ENCODE measurements around the gene TNRC6A.

DNA sequence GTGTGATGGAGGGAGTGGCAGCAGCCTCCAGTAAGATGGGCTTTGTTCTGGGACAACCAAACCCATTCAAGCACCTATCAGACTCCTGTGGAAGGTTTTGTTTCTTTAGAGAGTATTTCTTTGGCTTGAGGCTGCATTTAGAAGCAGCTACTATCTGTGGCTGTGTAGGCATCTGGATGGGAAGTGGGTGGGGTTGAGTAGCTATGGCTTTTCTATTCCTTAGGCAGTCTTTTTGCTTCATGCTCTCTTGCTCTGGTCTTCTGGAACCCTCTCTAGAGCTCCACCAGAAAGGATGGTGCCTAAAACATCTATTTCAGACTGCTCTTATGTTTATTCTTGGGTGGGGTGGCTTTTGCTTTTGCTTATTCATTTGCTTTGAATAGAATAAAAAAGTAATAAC is 19.9 kb downstream of the TNRC6A start:
- TF ChIP-seq, protein P1, sequence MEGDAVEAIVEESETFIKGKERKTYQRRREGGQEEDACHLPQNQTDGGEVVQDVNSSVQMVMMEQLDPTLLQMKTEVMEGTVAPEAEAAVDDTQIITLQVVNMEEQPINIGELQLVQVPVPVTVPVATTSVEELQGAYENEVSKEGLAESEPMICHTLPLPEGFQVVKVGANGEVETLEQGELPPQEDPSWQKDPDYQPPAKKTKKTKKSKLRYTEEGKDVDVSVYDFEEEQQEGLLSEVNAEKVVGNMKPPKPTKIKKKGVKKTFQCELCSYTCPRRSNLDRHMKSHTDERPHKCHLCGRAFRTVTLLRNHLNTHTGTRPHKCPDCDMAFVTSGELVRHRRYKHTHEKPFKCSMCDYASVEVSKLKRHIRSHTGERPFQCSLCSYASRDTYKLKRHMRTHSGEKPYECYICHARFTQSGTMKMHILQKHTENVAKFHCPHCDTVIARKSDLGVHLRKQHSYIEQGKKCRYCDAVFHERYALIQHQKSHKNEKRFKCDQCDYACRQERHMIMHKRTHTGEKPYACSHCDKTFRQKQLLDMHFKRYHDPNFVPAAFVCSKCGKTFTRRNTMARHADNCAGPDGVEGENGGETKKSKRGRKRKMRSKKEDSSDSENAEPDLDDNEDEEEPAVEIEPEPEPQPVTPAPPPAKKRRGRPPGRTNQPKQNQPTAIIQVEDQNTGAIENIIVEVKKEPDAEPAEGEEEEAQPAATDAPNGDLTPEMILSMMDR (conservative IDR thresholded peaks at IDR 0.05; ENCODE audit: low read length) = no peak
- no peak for TF ChIP-seq EZH2phosphoT487 (IDR thresholded peaks at IDR 0.05; ENCODE audit: borderline replicate concordance, low read depth, low read length)

All from OCI-LY7 (cell line).